Measurements from ENCODE around the gene FAM163A. TPM values are rescaled to one million over a fixed set of nuclear protein-coding genes. Genes with fewer than 3 reads are reported as not detected.

The FAM163A gene
- total RNA-seq, 1 experiment from 2014 or later, result not detected

GRCh38 chr1:179708434-179709195 is 34.5 kb upstream of the FAM163A start:
- H3K9me3 ChIP-seq (ENCODE audit: control insufficient read depth in 1 of 2, insufficient read depth in 1 of 2, low read depth in 1 of 2, low read length in 2 of 2), result no peaks in the 10 kb centered on the region
- H3K27ac ChIP-seq (ENCODE audit: low read depth, low read length), result no peak overlapping the region
- no peaks in the 10 kb centered on the region for H3K36me3 ChIP-seq (ENCODE audit: control insufficient read depth in 1 of 2, insufficient read depth in 2 of 2, low read length in 2 of 2)
- ChIA-PET RAD21 (ENCODE audit: low non-redundant PET in 1 of 2, low total read pairs in 2 of 2, uncharacterized antibody in 2 of 2, unreplicated experiment in 2 of 2) (no interaction called here), POLR2A (no interaction called here), CTCF (interaction anchor here (12.3 kb wide), 1 partner anchor 103 kb away, joined by 479 read pairs; no protein-coding TSS in a partner anchor)
- H3K4me1 ChIP-seq (ENCODE audit: control insufficient read depth in 1 of 2, insufficient read depth in 2 of 2, low read length in 2 of 2), result no peaks in the 10 kb centered on the region
- BruUV-seq (replicated peaks), result no TSS peak
- no peaks in the 10 kb centered on the region for H3K27me3 ChIP-seq (ENCODE audit: insufficient read depth, low read length)
- DNase-seq (ENCODE audit: low read depth, low spot score), result no peak
- H2AFZ ChIP-seq (ENCODE audit: low read depth, low read length, poor library complexity, severe bottlenecking), result no peak overlapping the region
- H3K79me2 ChIP-seq (ENCODE audit: insufficient read depth, low read length), result no peaks in the 10 kb centered on the region
- H3K9ac ChIP-seq (ENCODE audit: low read length), result no peak overlapping the region
- no peak overlapping the region for H3K4me2 ChIP-seq (ENCODE audit: low read length)
- intact Hi-C loops (cut with micrococcal nuclease), result loop anchor here (5.0 to 10.0 kb wide), 3 partner anchors 159 to 774 kb away; partner anchors contain the start of gene CEP350
- H3K4me3 ChIP-seq (replicated peaks in 1 of 2; ENCODE audit: low read depth in 1 of 2, low read length in 2 of 2), result no peak overlapping the region
- H4K20me1 ChIP-seq (ENCODE audit: insufficient read depth), result no peaks in the 10 kb centered on the region
- ATAC-seq, result no peak
- no peaks in the 10 kb centered on the region for H3K9me2 ChIP-seq (ENCODE audit: insufficient read depth)
- no peak for TF ChIP-seq ZBTB33 (IDR thresholded peaks at IDR 0.05; ENCODE audit: extremely low read depth, insufficient replicate concordance, low read length)
- TF ChIP-seq TCF7L2 (IDR thresholded peaks at IDR 0.05; ENCODE audit: borderline replicate concordance, extremely low read depth, insufficient read depth, insufficient read length), result no peak

- no peaks in the 10 kb centered on the region for H3K9me2 ChIP-seq (ENCODE audit: insufficient read depth)
- TF ChIP-seq ZBTB33 (IDR thresholded peaks at IDR 0.05; ENCODE audit: extremely low read depth, insufficient replicate concordance, low read length) (no peak), JUND (IDR thresholded peaks at IDR 0.05) (no peak), POLR2AphosphoS5 (IDR thresholded peaks at IDR 0.05; ENCODE audit: low read depth, low read length) (no peak), ZFX (IDR thresholded peaks at IDR 0.05) (no peak), SRF (IDR thresholded peaks at IDR 0.05; ENCODE audit: low read depth) (no peak), CEBPB (IDR thresholded peaks at IDR 0.05; ENCODE audit: low read depth) (no peak), YY1 (IDR thresholded peaks at IDR 0.05; ENCODE audit: extremely low read depth, insufficient replicate concordance, low read depth, low read length) (no peak), ELF1 (IDR thresholded peaks at IDR 0.05; ENCODE audit: borderline replicate concordance, low read depth) (no peak)
- ChIA-PET POLR2A (interaction anchor here (0.9 kb wide), 1 partner anchor 100 kb away, joined by 3 read pairs; no protein-coding TSS in a partner anchor), RAD21 (ENCODE audit: low non-redundant PET in 1 of 2, low total read pairs in 2 of 2, uncharacterized antibody in 2 of 2, unreplicated experiment in 2 of 2) (no interaction called here), CTCF (interaction anchor here (1.4 to 12.3 kb wide), 3 partner anchors 87 to 469 kb away, joined by 3 to 479 read pairs (median 5); no protein-coding TSS in a partner anchor)
- no peaks in the 10 kb centered on the region for H3K36me3 ChIP-seq (ENCODE audit: control insufficient read depth in 1 of 2, insufficient read depth in 2 of 2, low read length in 2 of 2)
- no peak overlapping the region for H3K4me3 ChIP-seq (replicated peaks in 1 of 2; ENCODE audit: low read depth in 1 of 2, low read length in 2 of 2)
- no peaks in the 10 kb centered on the region for H3K4me1 ChIP-seq (ENCODE audit: control insufficient read depth in 1 of 2, insufficient read depth in 2 of 2, low read length in 2 of 2)
- no peak overlapping the region for H3K27ac ChIP-seq (ENCODE audit: low read depth, low read length)
- no peak overlapping the region for H3K4me2 ChIP-seq (ENCODE audit: low read length)
- intact Hi-C loops (cut with micrococcal nuclease), result loop anchor here (5.0 to 10.0 kb wide), 3 partner anchors 157 to 772 kb away; partner anchors contain the start of gene CEP350
- no peaks in the 10 kb centered on the region for H3K27me3 ChIP-seq (ENCODE audit: insufficient read depth, low read length)
- no peak for DNase-seq (ENCODE audit: low read depth, low spot score)
- no peak overlapping the region for H3K9ac ChIP-seq (ENCODE audit: low read length)
- H4K20me1 ChIP-seq (ENCODE audit: insufficient read depth), result no peaks in the 10 kb centered on the region
- H3K9me3 ChIP-seq (ENCODE audit: control insufficient read depth in 1 of 2, insufficient read depth in 1 of 2, low read depth in 1 of 2, low read length in 2 of 2), result no peaks in the 10 kb centered on the region; a peak in 2 of 4 replicates
- BruUV-seq (replicated peaks), result no TSS peak
- no peak overlapping the region for H2AFZ ChIP-seq (ENCODE audit: low read depth, low read length, poor library complexity, severe bottlenecking)
- no peaks in the 10 kb centered on the region for H3K79me2 ChIP-seq (ENCODE audit: insufficient read depth, low read length)
- ATAC-seq, result no peak
Observed at GRCh38 chr1:179709841-179710329, 33.2 kb upstream of the FAM163A start.
